ENCODE results near the gene TMEM170B.

The TMEM170B gene

GRCh38 chr6:11613336-11613735 lies 75.8 kb downstream of the TMEM170B start:
- Histone ChIP-seq H3K36me3 (ENCODE audit: control insufficient read depth, insufficient read depth, low read length) (no peaks in the 10 kb centered on the region), H3K9me3 (ENCODE audit: control insufficient read depth, low read length) (no peaks in the 10 kb centered on the region), H3K4me1 (ENCODE audit: control insufficient read depth, insufficient read depth, low read length, poor library complexity, severe bottlenecking) (no peaks in the 10 kb centered on the region), H3K27me3 (replicated peaks; ENCODE audit: control insufficient read depth, insufficient read depth, low read length, poor library complexity, severe bottlenecking) (no peaks in the 10 kb centered on the region), H3K4me3 (ENCODE audit: insufficient read depth, low read depth, low read length, poor library complexity, severe bottlenecking) (no peak overlapping the region), H3K27ac (ENCODE audit: insufficient read depth, low read length, poor library complexity, severe bottlenecking) (no peak overlapping the region)
- no peak for DNase-seq

GRCh38 chr6:11613858-11614257 lies 76.3 kb downstream of the TMEM170B start:
- no peaks in the 10 kb centered on the region for H3K9me3 ChIP-seq (ENCODE audit: control insufficient read depth, low read length)
- no peaks in the 10 kb centered on the region for H3K27me3 ChIP-seq (replicated peaks; ENCODE audit: control insufficient read depth, insufficient read depth, low read length, poor library complexity, severe bottlenecking)
- no peak overlapping the region for H3K27ac ChIP-seq (ENCODE audit: insufficient read depth, low read length, poor library complexity, severe bottlenecking)
- H3K4me1 ChIP-seq (ENCODE audit: control insufficient read depth, insufficient read depth, low read length, poor library complexity, severe bottlenecking): no peaks in the 10 kb centered on the region
- no peaks in the 10 kb centered on the region for H3K36me3 ChIP-seq (ENCODE audit: control insufficient read depth, insufficient read depth, low read length)
- no peak for DNase-seq
- H3K4me3 ChIP-seq (ENCODE audit: insufficient read depth, low read depth, low read length, poor library complexity, severe bottlenecking): no peak overlapping the region

GRCh38 chr6:11614534-11615213 lies 77.1 kb downstream of the TMEM170B start:
- H3K9me3 ChIP-seq (ENCODE audit: control insufficient read depth, low read length): no peaks in the 10 kb centered on the region
- H3K36me3 ChIP-seq (ENCODE audit: control insufficient read depth, insufficient read depth, low read length): no peaks in the 10 kb centered on the region
- H3K27me3 ChIP-seq (replicated peaks; ENCODE audit: control insufficient read depth, insufficient read depth, low read length, poor library complexity, severe bottlenecking): no peaks in the 10 kb centered on the region
- no peak for DNase-seq
- H3K4me1 ChIP-seq (ENCODE audit: control insufficient read depth, insufficient read depth, low read length, poor library complexity, severe bottlenecking): no peaks in the 10 kb centered on the region
- no peak overlapping the region for H3K4me3 ChIP-seq (ENCODE audit: insufficient read depth, low read depth, low read length, poor library complexity, severe bottlenecking)
- H3K27ac ChIP-seq (ENCODE audit: insufficient read depth, low read length, poor library complexity, severe bottlenecking): no peak overlapping the region

GRCh38 chr6:11615214-11615602 lies 77.7 kb downstream of the TMEM170B start:
- no peaks in the 10 kb centered on the region for H3K36me3 ChIP-seq (ENCODE audit: control insufficient read depth, insufficient read depth, low read length)
- no peak overlapping the region for H3K4me3 ChIP-seq (ENCODE audit: insufficient read depth, low read depth, low read length, poor library complexity, severe bottlenecking)
- no peaks in the 10 kb centered on the region for H3K27me3 ChIP-seq (replicated peaks; ENCODE audit: control insufficient read depth, insufficient read depth, low read length, poor library complexity, severe bottlenecking)
- H3K9me3 ChIP-seq (ENCODE audit: control insufficient read depth, low read length): no peaks in the 10 kb centered on the region
- H3K27ac ChIP-seq (ENCODE audit: insufficient read depth, low read length, poor library complexity, severe bottlenecking): no peak overlapping the region
- no peaks in the 10 kb centered on the region for H3K4me1 ChIP-seq (ENCODE audit: control insufficient read depth, insufficient read depth, low read length, poor library complexity, severe bottlenecking)
- no peak for DNase-seq

GRCh38 chr6:11616200-11616611 lies 78.7 kb downstream of the TMEM170B start:
- H3K27me3 ChIP-seq (replicated peaks; ENCODE audit: control insufficient read depth, insufficient read depth, low read length, poor library complexity, severe bottlenecking): no peaks in the 10 kb centered on the region
- no peaks in the 10 kb centered on the region for H3K9me3 ChIP-seq (ENCODE audit: control insufficient read depth, low read length)
- no peak overlapping the region for H3K4me3 ChIP-seq (ENCODE audit: insufficient read depth, low read depth, low read length, poor library complexity, severe bottlenecking)
- no peak for DNase-seq
- H3K27ac ChIP-seq (ENCODE audit: insufficient read depth, low read length, poor library complexity, severe bottlenecking): no peak overlapping the region
- no peaks in the 10 kb centered on the region for H3K36me3 ChIP-seq (ENCODE audit: control insufficient read depth, insufficient read depth, low read length)
- H3K4me1 ChIP-seq (ENCODE audit: control insufficient read depth, insufficient read depth, low read length, poor library complexity, severe bottlenecking): no peaks in the 10 kb centered on the region

- Histone ChIP-seq H3K4me1 (ENCODE audit: control insufficient read depth, insufficient read depth, low read length, poor library complexity, severe bottlenecking) (no peaks in the 10 kb centered on the region), H3K27ac (ENCODE audit: insufficient read depth, low read length, poor library complexity, severe bottlenecking) (no peak overlapping the region)
- DNase-seq: no peak
Measured at GRCh38 chr6:11618533-11618932, 81.0 kb downstream of the TMEM170B start.

GRCh38 chr6:11621119-11621518 lies 83.6 kb downstream of the TMEM170B start:
- H3K9me3 ChIP-seq (ENCODE audit: control insufficient read depth, low read length): no peaks in the 10 kb centered on the region
- no peak overlapping the region for H3K4me3 ChIP-seq (ENCODE audit: insufficient read depth, low read depth, low read length, poor library complexity, severe bottlenecking)
- H3K27me3 ChIP-seq (replicated peaks; ENCODE audit: control insufficient read depth, insufficient read depth, low read length, poor library complexity, severe bottlenecking): no peaks in the 10 kb centered on the region
- no peaks in the 10 kb centered on the region for H3K4me1 ChIP-seq (ENCODE audit: control insufficient read depth, insufficient read depth, low read length, poor library complexity, severe bottlenecking)
- no peak overlapping the region for H3K27ac ChIP-seq (ENCODE audit: insufficient read depth, low read length, poor library complexity, severe bottlenecking)
- no peaks in the 10 kb centered on the region for H3K36me3 ChIP-seq (ENCODE audit: control insufficient read depth, insufficient read depth, low read length)
- no peak for DNase-seq

More at GRCh38 chr6:11618533-11618932, 81.0 kb downstream of the TMEM170B start:
- Histone ChIP-seq H3K36me3 (ENCODE audit: control insufficient read depth, insufficient read depth, low read length) (no peaks in the 10 kb centered on the region), H3K9me3 (ENCODE audit: control insufficient read depth, low read length) (no peaks in the 10 kb centered on the region), H3K4me3 (ENCODE audit: insufficient read depth, low read depth, low read length, poor library complexity, severe bottlenecking) (no peak overlapping the region), H3K27me3 (replicated peaks; ENCODE audit: control insufficient read depth, insufficient read depth, low read length, poor library complexity, severe bottlenecking) (no peaks in the 10 kb centered on the region)

- H3K36me3 ChIP-seq (ENCODE audit: control insufficient read depth, insufficient read depth, low read length): no peaks in the 10 kb centered on the region
- DNase-seq: no peak
- H3K27ac ChIP-seq (ENCODE audit: insufficient read depth, low read length, poor library complexity, severe bottlenecking): no peak overlapping the region
- no peak overlapping the region for H3K4me3 ChIP-seq (ENCODE audit: insufficient read depth, low read depth, low read length, poor library complexity, severe bottlenecking)
- no peaks in the 10 kb centered on the region for H3K27me3 ChIP-seq (replicated peaks; ENCODE audit: control insufficient read depth, insufficient read depth, low read length, poor library complexity, severe bottlenecking)
- no peaks in the 10 kb centered on the region for H3K4me1 ChIP-seq (ENCODE audit: control insufficient read depth, insufficient read depth, low read length, poor library complexity, severe bottlenecking)
- no peaks in the 10 kb centered on the region for H3K9me3 ChIP-seq (ENCODE audit: control insufficient read depth, low read length)
Measured at GRCh38 chr6:11622156-11622555, 84.6 kb downstream of the TMEM170B start.

GRCh38 chr6:11623272-11623671 lies 85.7 kb downstream of the TMEM170B start:
- Histone ChIP-seq H3K27ac (ENCODE audit: insufficient read depth, low read length, poor library complexity, severe bottlenecking) (no peak overlapping the region), H3K27me3 (replicated peaks; ENCODE audit: control insufficient read depth, insufficient read depth, low read length, poor library complexity, severe bottlenecking) (no peaks in the 10 kb centered on the region), H3K4me1 (ENCODE audit: control insufficient read depth, insufficient read depth, low read length, poor library complexity, severe bottlenecking) (no peaks in the 10 kb centered on the region), H3K36me3 (ENCODE audit: control insufficient read depth, insufficient read depth, low read length) (no peaks in the 10 kb centered on the region), H3K9me3 (ENCODE audit: control insufficient read depth, low read length) (no peaks in the 10 kb centered on the region), H3K4me3 (ENCODE audit: insufficient read depth, low read depth, low read length, poor library complexity, severe bottlenecking) (no peak overlapping the region)
- no peak for DNase-seq

- Histone ChIP-seq H3K9me3 (ENCODE audit: control insufficient read depth, low read length) (no peaks in the 10 kb centered on the region), H3K27me3 (replicated peaks; ENCODE audit: control insufficient read depth, insufficient read depth, low read length, poor library complexity, severe bottlenecking) (no peaks in the 10 kb centered on the region), H3K4me3 (ENCODE audit: insufficient read depth, low read depth, low read length, poor library complexity, severe bottlenecking) (no peak overlapping the region), H3K36me3 (ENCODE audit: control insufficient read depth, insufficient read depth, low read length) (no peaks in the 10 kb centered on the region), H3K27ac (ENCODE audit: insufficient read depth, low read length, poor library complexity, severe bottlenecking) (no peak overlapping the region), H3K4me1 (ENCODE audit: control insufficient read depth, insufficient read depth, low read length, poor library complexity, severe bottlenecking) (no peaks in the 10 kb centered on the region)
- DNase-seq: no peak
Measured at GRCh38 chr6:11625302-11625701, 87.8 kb downstream of the TMEM170B start.

Data from effector memory CD4-positive, alpha-beta T cell (primary cell).